Testis (tissue), 2 donors: ENCODE measurements around the gene ARID1A.

ENCODE experiments used
- POLR2A ChIP-seq: fragments of 450-650 bp; IDR thresholded peaks from one replicate; pipeline ENCODE4 v1.6.1; 2017; ENCODE audit warnings: antibody characterized with exemption, mild to moderate bottlenecking, moderate library complexity
- TF ChIP-seq, protein P1 (sequence below), 3 experiments: fragments of 450-650 bp in 2 of 3; fragments of 200-600 bp in 1 of 3; sonication (generic) in 1 of 3; IDR thresholded peaks; one replicate each; pipeline ENCODE4 v1.5.1; 2016 to 2019; ENCODE audit warnings: antibody characterized with exemption in 3 of 3, mild to moderate bottlenecking in 2 of 3, moderate library complexity in 1 of 3

DNA sequence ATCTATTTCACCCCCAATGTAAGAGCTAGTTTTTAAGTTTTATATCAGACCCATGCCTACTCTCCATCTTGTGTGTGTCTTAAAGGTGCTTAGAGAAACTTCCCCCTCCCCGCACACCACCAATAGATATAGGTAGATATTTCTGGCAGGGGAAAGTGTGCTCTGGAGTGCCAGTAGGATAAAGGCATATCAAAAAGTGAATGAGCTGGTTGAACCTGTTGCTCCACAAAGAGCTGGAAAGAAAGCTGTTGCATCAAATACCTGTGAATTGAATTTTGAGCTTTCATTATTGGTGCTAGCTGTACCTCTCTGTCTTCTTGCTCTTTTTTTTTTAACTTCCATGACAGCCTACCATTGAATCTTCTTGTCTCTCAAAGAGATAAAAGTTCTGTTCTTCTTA is 32.8 kb downstream of the ARID1A start:
- no peak for TF ChIP-seq POLR2A
- TF ChIP-seq, protein P1, sequence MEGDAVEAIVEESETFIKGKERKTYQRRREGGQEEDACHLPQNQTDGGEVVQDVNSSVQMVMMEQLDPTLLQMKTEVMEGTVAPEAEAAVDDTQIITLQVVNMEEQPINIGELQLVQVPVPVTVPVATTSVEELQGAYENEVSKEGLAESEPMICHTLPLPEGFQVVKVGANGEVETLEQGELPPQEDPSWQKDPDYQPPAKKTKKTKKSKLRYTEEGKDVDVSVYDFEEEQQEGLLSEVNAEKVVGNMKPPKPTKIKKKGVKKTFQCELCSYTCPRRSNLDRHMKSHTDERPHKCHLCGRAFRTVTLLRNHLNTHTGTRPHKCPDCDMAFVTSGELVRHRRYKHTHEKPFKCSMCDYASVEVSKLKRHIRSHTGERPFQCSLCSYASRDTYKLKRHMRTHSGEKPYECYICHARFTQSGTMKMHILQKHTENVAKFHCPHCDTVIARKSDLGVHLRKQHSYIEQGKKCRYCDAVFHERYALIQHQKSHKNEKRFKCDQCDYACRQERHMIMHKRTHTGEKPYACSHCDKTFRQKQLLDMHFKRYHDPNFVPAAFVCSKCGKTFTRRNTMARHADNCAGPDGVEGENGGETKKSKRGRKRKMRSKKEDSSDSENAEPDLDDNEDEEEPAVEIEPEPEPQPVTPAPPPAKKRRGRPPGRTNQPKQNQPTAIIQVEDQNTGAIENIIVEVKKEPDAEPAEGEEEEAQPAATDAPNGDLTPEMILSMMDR (IDR thresholded peaks at IDR 0.05) = no peak
